Skin of body (tissue), 2 donors: ENCODE data around the gene CDC42EP3. TPM values are rescaled to one million over a fixed set of nuclear protein-coding genes. Genes with fewer than 3 reads are reported as not detected.

Experiments used
- DNase-seq: peaks from one replicate; lab custom pipeline; 2025; lab: John Stamatoyannopoulos, UW
- total RNA-seq: library from RNA; depleted of rRNA; stranded (reverse); fragments of >200 nt; gene quantifications from one replicate; pipeline ENCODE4 v1.2.3, GENCODE V29; 2014

The CDC42EP3 gene
- total RNA-seq, 1 donor from 2014 or later = 12.2 TPM

DNA sequence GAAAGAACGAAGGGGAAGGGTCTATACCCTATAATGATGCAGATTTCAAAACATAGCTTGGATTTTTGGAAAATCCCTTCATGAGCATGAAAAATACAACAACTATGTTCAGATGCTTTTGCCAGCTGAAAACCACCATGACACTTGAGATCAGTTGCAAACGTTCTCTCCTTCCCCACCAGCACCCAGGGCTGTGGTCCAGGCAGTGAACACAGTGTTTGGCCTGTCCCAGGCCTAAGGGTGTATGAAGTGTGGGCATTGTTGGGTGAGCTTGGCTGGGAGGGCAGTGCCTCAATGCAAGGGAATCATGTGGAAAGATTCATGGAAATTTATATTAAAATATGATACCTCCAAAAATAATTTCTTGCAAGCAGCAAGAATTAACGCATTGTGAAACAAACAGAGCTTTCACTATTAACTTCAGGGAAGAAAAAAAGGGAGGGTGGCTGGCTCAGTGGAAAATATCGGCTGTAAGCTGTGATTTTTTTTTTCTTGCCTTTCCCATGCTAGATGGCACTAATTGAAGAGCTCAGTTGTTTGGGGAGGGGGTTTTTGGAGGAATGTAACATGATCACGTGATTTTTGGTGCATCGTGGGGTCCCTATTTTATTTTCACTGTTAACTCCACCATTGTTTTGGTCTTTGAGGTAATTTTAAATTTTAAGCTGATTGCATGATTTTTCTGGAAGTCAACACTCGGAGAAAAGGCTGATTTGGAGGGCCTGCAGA is 52.0 kb downstream of the CDC42EP3 start:
- no peak for DNase-seq

DNA sequence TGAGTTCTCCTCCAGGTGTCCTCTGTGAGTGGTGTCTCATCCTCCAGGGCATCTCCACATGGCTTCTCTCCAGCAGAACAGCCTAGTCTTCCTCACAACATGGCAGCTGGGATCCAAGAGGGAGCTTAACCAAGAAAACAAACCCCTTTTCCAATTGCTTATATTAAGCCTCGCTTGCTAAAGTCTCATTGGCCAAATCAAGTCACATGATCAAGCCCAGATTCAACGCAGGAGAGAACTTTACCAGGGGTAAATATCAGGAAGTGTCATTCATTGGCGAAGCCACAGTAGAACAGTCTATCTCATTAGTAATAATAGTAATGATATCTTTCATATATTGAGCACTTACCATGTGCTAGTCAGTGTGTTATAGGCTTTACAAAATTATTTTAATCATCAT is 53.1 kb downstream of the CDC42EP3 start:
- no peak for DNase-seq

DNA sequence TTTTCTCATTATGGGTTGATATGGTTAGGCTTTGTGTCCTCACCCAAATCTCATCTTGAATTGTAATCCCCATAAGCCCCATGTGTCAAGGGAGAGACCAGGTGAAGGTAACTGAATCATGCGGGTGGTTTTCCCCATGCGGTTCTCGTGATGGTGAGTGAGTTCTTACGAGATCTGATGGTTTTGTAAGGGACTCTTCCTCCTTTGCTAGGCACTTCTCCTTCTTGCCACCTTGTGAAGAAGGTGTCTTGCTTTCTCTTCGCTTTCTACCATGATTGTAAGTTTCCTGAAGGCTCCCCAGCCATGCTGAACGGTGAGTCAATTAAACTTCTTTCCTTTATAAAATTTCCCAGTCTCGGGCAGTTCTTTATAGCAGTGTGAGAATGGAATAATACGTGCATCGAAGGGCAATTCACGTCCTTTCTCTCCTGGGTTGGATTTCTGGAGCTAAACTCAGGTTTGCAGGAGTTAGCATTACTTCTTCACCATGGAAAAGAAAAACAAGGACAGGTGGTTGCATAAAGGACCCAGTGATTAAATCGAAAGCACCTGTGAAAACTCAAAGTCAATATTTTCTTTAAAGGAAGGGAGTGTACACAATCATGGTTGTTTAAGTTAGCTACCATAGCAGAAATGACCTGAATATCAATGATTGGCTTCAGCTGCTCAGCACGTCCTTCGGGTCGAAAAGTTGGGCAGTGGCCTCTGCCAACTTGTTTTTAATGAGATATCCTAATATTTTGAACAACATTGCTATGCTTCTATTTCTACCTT is 54.1 kb downstream of the CDC42EP3 start:
- DNase-seq = no peak

DNA sequence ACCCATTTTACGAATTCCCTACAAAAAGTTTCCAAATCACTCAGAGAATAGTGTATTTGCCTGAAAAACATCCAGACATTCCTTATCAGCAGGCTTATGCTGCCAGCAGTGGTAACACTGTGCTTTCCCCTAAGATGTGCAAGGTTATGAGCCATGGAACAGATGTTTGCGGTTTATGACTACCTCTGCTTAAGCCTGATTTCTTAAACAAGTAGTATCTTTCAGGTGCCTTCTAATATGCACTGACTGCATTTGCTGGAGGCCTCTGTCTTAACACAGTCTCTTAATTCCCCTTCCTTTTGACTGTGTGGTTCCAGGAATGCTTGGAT is 54.8 kb downstream of the CDC42EP3 start:
- no peak for DNase-seq

DNA sequence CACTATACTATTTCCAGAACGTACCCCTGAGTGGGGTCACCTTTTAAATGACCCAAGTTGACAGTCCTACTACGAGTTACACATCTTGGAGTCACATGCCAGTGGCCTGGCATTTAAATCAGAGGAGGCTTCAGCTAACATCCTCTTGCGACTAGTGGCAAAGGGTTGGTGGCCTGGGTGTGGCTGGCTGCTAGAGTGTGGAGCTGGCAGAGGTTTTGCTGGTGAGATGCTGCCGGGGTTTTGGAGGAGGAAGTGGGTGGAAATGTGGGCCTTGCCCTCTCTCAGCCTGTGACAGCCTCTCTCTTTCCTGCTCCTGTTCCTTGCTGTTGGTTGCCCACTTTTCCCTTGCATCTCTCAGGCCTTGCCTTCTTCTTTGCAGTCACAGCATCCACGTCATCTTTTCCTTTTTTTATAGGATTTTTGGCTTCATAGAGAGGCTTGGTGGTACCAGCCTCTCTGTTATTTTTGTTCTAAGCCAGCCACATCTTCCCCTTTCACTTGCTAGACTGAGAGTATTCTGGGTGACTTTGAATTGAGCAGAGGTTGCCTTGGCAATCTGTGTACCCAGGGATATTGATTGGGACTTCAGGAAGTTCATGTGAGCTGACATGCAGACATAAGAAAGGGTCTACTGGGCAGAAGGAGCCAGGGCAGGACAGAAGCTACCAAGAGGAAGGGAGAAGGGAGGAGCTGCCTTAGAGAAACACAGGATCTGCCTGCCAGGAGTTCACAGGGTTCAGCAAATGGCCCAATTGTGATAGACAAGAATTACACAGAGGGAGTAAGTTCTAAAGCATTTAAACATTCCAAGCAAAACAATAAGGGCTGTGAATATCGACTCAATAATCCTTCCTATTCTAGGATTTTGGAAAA is 55.4 kb downstream of the CDC42EP3 start:
- no peak for DNase-seq

DNA sequence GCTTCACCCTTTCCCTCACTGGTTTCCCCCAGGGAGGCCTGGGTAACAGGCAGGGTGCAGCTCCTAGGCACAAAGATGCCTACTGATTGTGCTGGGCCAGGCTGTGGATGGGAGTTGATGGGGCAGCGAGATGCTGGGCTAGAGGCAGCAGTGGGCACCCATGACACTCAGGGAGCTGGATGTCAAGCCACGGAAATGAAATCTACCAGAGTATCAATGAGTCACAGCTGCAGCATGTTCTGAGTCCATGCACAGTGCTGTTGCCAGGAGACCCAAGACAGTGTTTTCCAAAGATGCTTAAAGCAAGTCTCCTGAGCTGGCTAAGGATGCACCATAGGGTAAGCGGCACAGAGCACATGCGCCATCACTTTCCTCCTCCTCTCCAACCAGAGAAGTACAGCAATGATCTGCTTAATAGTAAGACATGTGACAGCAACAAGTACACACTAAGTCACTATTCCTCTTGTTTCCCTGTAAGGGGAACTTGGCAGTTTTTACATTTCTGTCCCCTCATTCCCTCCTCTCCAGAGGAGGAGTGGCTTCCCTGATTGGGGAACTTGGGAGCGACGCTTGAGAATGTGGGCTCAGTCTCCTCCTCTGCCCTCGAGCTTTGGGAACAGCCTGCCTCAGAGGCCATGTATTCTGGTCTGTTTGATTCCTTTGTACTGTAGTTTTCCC is 57.2 kb downstream of the CDC42EP3 start:
- peak; percentile 37 for DNase-seq

DNA sequence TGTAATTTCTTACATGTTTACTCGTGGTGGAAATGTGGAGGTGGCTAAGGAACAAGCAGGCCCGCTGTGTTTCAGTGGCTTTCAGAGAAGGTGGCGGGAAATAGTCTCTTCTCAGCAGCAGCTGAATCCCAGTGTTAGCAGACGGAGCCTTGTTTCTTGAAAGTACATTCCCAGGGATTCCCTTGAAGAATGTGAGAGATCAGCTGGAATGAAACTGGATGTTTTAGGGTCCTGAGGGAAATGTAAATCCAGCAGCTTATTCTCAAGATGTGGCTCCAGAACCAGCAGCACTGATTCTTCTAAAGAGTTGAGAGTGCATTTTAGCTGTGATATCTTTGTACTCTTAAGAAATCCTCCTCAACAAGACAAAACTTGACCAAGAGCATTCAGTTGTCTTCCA is 59.1 kb downstream of the CDC42EP3 start:
- DNase-seq = peak; percentile 19

DNA sequence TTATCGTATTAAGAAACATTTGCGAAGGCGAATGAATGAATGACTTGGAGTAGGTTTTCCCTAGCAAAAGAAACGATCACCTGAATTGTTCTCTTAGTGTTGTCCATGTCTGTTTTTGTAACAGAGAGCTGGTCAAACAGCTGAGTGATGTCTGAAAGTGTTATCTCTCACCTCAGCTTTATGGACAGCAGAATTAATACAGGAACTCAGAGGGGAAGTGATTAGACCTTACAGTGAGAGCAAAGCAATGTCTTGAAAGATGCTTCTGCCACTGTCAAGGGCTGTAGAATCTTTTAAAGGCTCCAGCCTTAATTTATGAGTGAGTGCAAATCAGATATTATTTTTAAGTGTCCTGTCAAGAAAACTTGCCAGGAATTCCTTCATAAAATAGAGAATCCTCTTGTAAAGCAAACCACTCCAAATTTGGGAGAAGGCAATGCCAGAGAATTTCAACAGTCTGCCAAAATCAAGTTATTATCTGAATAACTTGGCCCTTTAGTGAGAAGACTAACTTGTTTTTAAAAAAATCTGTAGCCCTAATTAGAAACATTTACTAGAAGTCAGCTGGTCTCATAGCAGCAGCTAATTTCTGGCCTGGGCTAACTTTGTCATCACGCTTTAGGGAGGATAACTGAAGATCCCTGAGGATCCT is 60.7 kb downstream of the CDC42EP3 start:
- peak; percentile 65 for DNase-seq

DNA sequence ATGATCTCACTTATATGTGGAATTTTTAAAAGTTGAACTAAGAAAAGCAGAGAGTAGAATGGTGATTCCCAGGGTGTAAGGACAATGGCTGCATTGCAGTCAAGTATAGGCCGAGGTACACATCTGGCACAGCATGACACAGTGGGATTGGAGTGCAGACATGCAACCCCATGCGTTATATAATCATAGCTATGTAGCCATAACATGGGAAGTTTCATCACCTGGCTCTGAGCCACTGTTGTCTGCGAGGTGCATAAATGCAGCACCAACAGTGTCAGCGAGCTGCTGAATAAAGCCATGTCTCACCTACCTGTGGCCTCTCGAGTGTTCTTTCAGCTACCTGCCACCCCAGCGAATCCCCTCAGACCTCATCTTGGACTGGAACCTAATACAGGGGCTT is 61.7 kb downstream of the CDC42EP3 start:
- no peak for DNase-seq

DNA sequence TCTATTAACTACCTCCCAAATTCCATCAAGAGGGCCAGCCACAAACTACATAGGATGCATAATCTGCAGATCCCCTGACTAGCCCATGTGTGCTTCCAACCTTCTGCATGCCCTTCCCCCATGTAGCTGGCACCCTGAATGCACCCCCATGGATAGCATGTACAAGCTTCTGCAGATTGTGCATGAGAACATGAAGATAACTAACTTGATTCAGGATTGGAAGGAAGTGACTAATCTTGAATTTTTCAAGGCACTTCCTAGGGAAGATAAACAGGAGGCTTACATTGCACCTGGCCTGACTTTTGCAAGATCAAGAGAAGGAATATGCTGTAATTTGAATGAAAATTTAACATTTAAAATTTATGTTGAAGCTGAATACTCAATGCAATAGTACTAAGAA is 66.7 kb downstream of the CDC42EP3 start:
- DNase-seq = no peak

DNA sequence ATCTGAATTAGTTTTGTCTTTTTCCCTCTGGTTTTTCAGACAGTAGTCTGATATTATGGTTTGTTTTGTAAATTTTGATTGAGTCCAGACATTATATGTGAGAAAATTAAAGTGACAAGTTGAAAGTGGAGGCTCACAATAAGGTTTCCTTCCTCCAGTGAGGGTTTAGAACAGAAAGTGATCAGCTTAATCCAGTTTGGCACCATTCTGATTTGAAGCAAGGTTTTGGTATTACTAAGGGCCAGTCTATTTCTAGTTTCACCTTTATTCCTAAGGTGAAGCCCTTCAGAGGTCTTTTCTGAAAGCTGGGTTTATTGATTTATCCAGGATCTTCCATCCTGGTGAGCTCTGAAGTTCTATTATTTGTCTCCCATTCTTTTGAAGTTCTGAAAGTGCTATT is 68.7 kb downstream of the CDC42EP3 start:
- DNase-seq = no peak

DNA sequence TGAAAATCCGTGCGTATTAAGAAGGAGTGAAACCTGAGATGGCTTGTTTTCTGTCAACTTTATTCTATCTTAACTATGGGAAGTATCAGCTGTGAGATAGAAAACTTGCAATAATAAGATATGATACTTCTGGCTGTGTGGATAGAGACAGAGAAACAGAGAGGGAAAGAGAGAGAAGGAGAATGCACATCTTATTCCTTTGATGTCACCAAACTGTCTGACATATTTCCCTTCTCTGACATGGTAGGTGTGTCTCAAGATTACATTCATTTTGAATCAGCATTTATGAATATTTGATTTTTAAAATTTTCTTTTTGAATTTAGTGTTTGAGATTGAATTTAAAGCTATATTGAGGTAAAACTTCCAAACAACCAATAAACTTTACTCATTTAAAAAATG is 69.4 kb downstream of the CDC42EP3 start:
- no peak for DNase-seq

DNA sequence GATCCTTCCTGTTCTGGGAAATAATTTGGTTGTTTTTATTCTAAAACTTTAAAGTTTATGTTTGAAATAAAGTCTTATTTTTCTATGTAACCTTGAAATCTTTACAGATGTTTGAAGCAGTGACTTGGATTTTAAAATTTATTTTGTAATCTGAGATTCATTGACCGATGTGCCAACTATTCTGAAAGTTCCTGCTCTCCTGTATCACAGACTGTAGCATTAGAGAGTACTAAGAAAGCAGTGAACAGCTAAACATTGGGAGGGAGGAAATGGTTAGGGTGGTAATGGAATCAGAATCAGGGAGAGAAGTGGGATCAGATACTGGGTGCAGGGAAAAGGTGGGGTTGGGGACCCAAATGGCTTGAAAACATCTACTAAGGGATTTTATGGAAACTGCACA is 69.9 kb downstream of the CDC42EP3 start:
- DNase-seq = no peak

DNA sequence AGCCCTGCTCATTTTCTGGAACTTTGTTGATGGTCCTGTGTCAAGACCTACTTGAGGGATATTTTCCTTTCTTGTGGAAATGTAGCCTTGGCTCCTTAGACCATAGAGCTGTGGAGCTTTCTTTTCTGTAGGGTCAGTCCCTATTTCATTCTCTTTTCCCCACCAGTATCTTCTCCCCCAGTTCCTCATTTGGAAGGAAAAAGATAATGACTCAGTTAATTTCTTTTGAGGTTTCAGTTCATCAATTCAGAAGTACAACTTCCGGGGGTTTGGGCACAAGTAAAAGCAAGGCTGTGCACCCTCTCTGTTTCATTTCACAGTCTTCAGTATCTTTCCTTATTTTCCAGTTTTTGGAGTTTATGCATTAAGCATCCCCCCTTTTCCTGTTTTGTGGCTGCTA is 70.7 kb downstream of the CDC42EP3 start:
- no peak for DNase-seq

DNA sequence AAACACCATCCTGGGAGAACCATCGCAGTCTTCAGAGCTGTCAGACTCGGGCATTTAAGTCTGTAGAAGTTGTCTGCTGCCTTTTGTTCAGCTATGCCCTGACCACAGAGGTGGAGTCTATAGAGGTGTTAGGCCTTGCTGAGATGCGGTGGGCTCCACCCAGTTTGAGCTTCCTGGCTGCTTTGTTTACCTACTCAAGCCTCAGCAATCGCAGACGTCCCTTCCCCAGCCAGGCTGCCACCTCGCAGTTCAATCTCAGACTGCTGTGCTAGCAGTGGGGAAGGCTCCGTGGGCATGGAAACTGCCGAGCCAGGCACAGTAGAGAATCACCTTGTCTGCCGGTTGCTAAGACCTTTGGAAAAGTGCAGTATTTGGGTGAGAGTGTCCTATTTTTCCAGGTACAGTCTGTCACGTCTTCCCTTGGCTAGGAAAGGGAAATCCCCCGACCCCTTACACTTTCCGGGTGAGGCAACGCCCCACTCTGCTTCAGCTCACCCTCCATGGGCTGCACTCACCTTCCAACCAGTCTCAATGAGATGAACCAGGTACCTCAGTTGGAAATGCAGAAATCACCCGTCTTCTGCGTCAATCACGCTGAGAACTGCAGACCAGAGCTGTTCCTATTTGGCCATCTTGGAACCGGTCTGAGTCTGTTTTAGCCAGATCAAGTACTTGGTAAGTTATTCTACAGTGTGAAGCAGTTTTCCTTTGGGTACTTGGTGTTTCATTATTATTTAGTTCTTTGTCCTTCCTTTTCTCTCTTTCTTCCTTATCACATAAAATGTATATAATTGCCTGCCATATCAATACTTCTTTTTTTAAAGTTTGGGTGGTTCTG is 71.5 kb downstream of the CDC42EP3 start:
- no peak for DNase-seq

DNA sequence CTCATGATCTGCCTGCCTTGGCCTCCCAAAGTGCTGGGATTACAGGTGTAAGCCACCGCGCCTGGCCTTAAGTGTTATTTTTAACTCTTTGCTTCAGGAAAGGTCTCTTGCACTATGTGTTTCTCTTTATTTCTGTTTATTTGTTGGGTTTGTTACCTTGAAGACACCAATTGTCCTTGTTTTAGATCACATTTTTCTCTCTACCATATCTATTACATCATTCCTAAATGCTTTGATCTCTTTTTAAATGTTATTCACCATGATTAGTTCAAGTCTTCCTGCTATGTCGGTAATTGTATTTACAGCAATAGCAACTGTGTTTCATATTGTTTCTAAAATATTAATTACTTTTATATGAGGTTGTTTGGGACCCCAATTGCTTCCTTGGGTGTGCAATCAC is 77.7 kb downstream of the CDC42EP3 start:
- no peak for DNase-seq

DNA sequence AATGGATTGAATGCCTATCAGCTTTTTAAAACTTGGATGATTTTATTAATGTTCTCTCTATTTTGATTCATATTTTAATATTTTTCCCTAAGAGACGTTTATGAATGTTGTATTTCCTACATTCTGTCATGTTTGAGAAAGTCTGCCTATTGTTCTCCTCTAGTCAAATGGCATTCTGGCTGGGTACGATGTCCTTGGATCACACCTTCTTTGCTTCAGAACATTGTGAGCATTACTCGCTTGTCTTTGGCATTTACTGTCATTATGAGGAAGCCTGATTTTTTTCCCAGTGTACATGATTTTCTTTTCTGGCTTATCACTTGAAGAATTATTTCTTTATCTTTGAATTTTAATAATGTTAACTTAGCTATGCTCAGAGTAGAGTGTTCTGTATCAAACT is 78.4 kb downstream of the CDC42EP3 start:
- DNase-seq = no peak
